H1 (cell line): ENCODE measurements around the gene ZNF587B. TPM values are rescaled to one million over a fixed set of nuclear protein-coding genes. Genes with fewer than 3 reads are reported as not detected.

Experiments used
- CTCF ChIA-PET: fragments of 300-600 bp; sonication (Branson Sonifier 250); formaldehyde crosslinking; loops from one replicate; lab custom pipeline; 2021; ENCODE audit not compliant: partially characterized antibody; lab: Charles Lee
- POLR2A ChIA-PET: fragments of 300-600 bp; sonication (Branson Sonifier 250); formaldehyde crosslinking; loops from one replicate; lab custom pipeline; 2021; ENCODE audit warnings: inconsistent platforms; ENCODE audit not compliant: partially characterized antibody; lab: Charles Lee
- DNase-seq, 2 experiments: peaks; one replicate each; pipeline versions ENCODE4 v3.0.0 to v3.0.0-alpha.2; 2010 to 2022; ENCODE audit warnings: low spot score in 2 of 2, low read depth in 1 of 2, mixed read lengths in 1 of 2
- FAIRE-seq: peaks from 2 replicates; lab custom pipeline; 2011; peaks lifted over from hg19 to GRCh38; lab: Jason Lieb, UNC
- H2AFZ ChIP-seq: 2 replicates; pipeline ENCODE4 v1.8.1; 2012; ENCODE audit warnings: low read length, inconsistent platforms
- H2AK5ac ChIP-seq: 2 replicates; pipeline ENCODE4 v1.6.1; 2013; ENCODE audit warnings: low read depth, low read length
- H2BK120ac ChIP-seq: replicated peaks from 2 replicates; pipeline ENCODE3; 2013; ENCODE audit warnings: low read depth, low read length, inconsistent platforms
- H2BK12ac ChIP-seq: 2 replicates; pipeline ENCODE4 v1.6.1; 2013; ENCODE audit warnings: low read depth, low read length
- H2BK15ac ChIP-seq: 2 replicates; pipeline ENCODE4 v1.6.1; 2013; ENCODE audit warnings: low read length
- H2BK20ac ChIP-seq: 2 replicates; pipeline ENCODE4 v1.6.1; 2013; ENCODE audit warnings: low read length
- H2BK5ac ChIP-seq: 2 replicates; pipeline ENCODE4 v1.6.1; 2013; ENCODE audit warnings: low read depth, low read length
- H3K14ac ChIP-seq: 2 replicates; pipeline ENCODE4 v1.6.1; 2013; ENCODE audit warnings: inconsistent platforms; ENCODE audit not compliant: insufficient read length
- H3K18ac ChIP-seq: 2 replicates; pipeline ENCODE4 v1.6.1; 2013; ENCODE audit warnings: low read length; ENCODE audit errors: extremely low read depth
- H3K23ac ChIP-seq: 2 replicates; pipeline ENCODE4 v1.6.1; 2013; ENCODE audit warnings: inconsistent platforms; ENCODE audit not compliant: insufficient read length
- H3K23me2 ChIP-seq: 2 replicates; pipeline ENCODE4 v1.6.1; 2013; ENCODE audit warnings: low read depth, low read length
- H3K27ac ChIP-seq: 2 replicates; pipeline ENCODE4 v1.6.1; 2011; ENCODE audit warnings: low read depth, low read length, inconsistent platforms
- H3K27me3 ChIP-seq, 4 experiments: replicated peaks in 1 of 4; 1 replicate in 1 of 4; 2 replicates in 3 of 4; pipeline versions ENCODE4 v1.6.1 to v1.8.1; 2011 to 2013; ENCODE audit warnings: low read length in 3 of 4, mild to moderate bottlenecking in 3 of 4, inconsistent platforms in 2 of 4, mixed read lengths in 2 of 4, moderate library complexity in 1 of 4; ENCODE audit not compliant: control insufficient read depth in 3 of 4, insufficient read depth in 3 of 4; ENCODE audit errors: extremely low read depth in 1 of 4
- H3K36me3 ChIP-seq, 4 experiments: 2 replicates each; pipeline versions ENCODE4 v1.6.1 to v1.8.1; 2011 to 2013; ENCODE audit warnings: mild to moderate bottlenecking in 4 of 4, low read length in 3 of 4, moderate library complexity in 2 of 4, control low read depth in 1 of 4, inconsistent platforms in 1 of 4; ENCODE audit not compliant: insufficient read depth in 4 of 4, control insufficient read depth in 2 of 4
- H3K4ac ChIP-seq: replicated peaks from 2 replicates; pipeline ENCODE3; 2013; ENCODE audit warnings: low read length, low read depth, mixed read lengths, inconsistent platforms; ENCODE audit not compliant: insufficient read length
- H3K4me1 ChIP-seq, 4 experiments: replicated peaks in 1 of 4; 1 replicate in 1 of 4; 2 replicates in 3 of 4; pipeline versions ENCODE4 v1.6.1 to v1.8.1; 2011 to 2013; ENCODE audit warnings: low read length in 3 of 4, inconsistent platforms in 2 of 4, mixed read lengths in 1 of 4; ENCODE audit not compliant: insufficient read depth in 4 of 4, control insufficient read depth in 3 of 4
- H3K4me2 ChIP-seq, 2 experiments: 2 replicates each; pipeline versions ENCODE4 v1.6.1 to v1.8.1; 2011 to 2013; ENCODE audit warnings: low read depth in 2 of 2, low read length in 2 of 2, control low read depth in 1 of 2, inconsistent platforms in 1 of 2, mild to moderate bottlenecking in 1 of 2; ENCODE audit not compliant: insufficient read depth in 1 of 2
- H3K4me3 ChIP-seq, 4 experiments: fragments of 200-600, 300-600 bp in 1 of 4; sonication (generic), shearing (Covaris generic), sonication (Bioruptor Twin) in 1 of 4; 2 replicates each; pipeline versions ENCODE4 v1.5.1 to v1.8.1; 2011 to 2016; ENCODE audit warnings: low read length in 4 of 4, low read depth in 3 of 4, control low read depth in 2 of 4, inconsistent platforms in 2 of 4, mild to moderate bottlenecking in 2 of 4, mixed read lengths in 1 of 4, moderate library complexity in 1 of 4; ENCODE audit not compliant: insufficient read depth in 2 of 4; ENCODE audit errors: extremely low read depth in 1 of 4
- H3K56ac ChIP-seq: replicated peaks from 2 replicates; pipeline ENCODE3; 2013; ENCODE audit warnings: low read depth, mild to moderate bottlenecking, mixed read lengths, low read length, inconsistent platforms; ENCODE audit not compliant: insufficient read length
- H3K79me1 ChIP-seq: 2 replicates; pipeline ENCODE4 v1.6.1; 2013; ENCODE audit warnings: low read depth, low read length, control low read depth
- H3K79me2 ChIP-seq, 2 experiments: 2 replicates each; pipeline versions ENCODE4 v1.6.1 to v1.8.1; 2012 to 2013; ENCODE audit warnings: low read length in 2 of 2, mild to moderate bottlenecking in 2 of 2, inconsistent platforms in 1 of 2; ENCODE audit not compliant: insufficient read depth in 2 of 2, control insufficient read depth in 1 of 2
- H3K9ac ChIP-seq, 4 experiments: replicated peaks in 1 of 4; 1 replicate in 1 of 4; 2 replicates in 3 of 4; pipeline versions ENCODE4 v1.6.1 to v1.8.1; 2011 to 2013; ENCODE audit warnings: low read depth in 3 of 4, low read length in 3 of 4, control low read depth in 2 of 4, mild to moderate bottlenecking in 2 of 4, moderate library complexity in 2 of 4, inconsistent platforms in 1 of 4; ENCODE audit errors: extremely low read depth in 1 of 4
- H3K9me3 ChIP-seq, 2 experiments: 2 replicates each; pipeline versions ENCODE4 v1.6.1 to v1.8.1; 2012 to 2013; ENCODE audit warnings: mild to moderate bottlenecking in 2 of 2, moderate library complexity in 2 of 2, control low read depth in 1 of 2, inconsistent platforms in 1 of 2, low read depth in 1 of 2, low read length in 1 of 2, mixed read lengths in 1 of 2; ENCODE audit not compliant: insufficient read depth in 2 of 2
- H4K20me1 ChIP-seq, 2 experiments: replicated peaks in 1 of 2; 2 replicates each; pipeline versions ENCODE3 to v1.8.1; 2011 to 2013; ENCODE audit warnings: inconsistent platforms in 2 of 2, low read length in 2 of 2, mild to moderate bottlenecking in 1 of 2; ENCODE audit not compliant: insufficient read depth in 2 of 2, control insufficient read depth in 1 of 2
- H4K5ac ChIP-seq: 2 replicates; pipeline ENCODE4 v1.6.1; 2013; ENCODE audit warnings: low read length, low read depth, mixed read lengths, inconsistent platforms; ENCODE audit not compliant: insufficient read length
- H4K8ac ChIP-seq: 2 replicates; pipeline ENCODE4 v1.8.0; 2013; ENCODE audit warnings: mild to moderate bottlenecking, moderate library complexity, low read length, inconsistent platforms; ENCODE audit not compliant: insufficient read depth; ENCODE audit errors: extremely low read depth
- H4K91ac ChIP-seq: replicated peaks from 2 replicates; pipeline ENCODE3; 2013; ENCODE audit warnings: low read length, mixed read lengths, inconsistent platforms; ENCODE audit not compliant: insufficient read length
- CBX5 ChIP-seq: fragments of 300-800, 300-1000 bp; sonication (generic); IDR thresholded peaks from 2 replicates; pipeline ENCODE4 v1.7.1; 2016; ENCODE audit warnings: antibody characterized with exemption, low read length, low read depth
- CHD2 ChIP-seq: IDR thresholded peaks from 2 replicates; pipeline ENCODE4 v1.6.1; 2012; ENCODE audit warnings: low read length, improper control_type of control experiment
- KDM5A ChIP-seq: fragments of 200-600 bp; IDR thresholded peaks from 2 replicates; pipeline ENCODE4 v1.7.1; 2012; ENCODE audit warnings: mild to moderate bottlenecking, low read length, inconsistent platforms, mixed read lengths
- MAX ChIP-seq: IDR thresholded peaks from 2 replicates; pipeline ENCODE4 v1.6.1; 2012; ENCODE audit warnings: inconsistent platforms
- RFX5 ChIP-seq: IDR thresholded peaks from 2 replicates; pipeline ENCODE4 v1.6.1; 2011; ENCODE audit warnings: low read depth, low read length, improper control_type of control experiment, borderline replicate concordance
- SP1 ChIP-seq: IDR thresholded peaks from 2 replicates; pipeline ENCODE4 v1.6.1; 2011; ENCODE audit warnings: low read depth, low read length
- SP4 ChIP-seq: IDR thresholded peaks from 2 replicates; pipeline ENCODE4 v1.6.1; 2012; ENCODE audit warnings: low read length, inconsistent platforms
- SUZ12 ChIP-seq: fragments of 200-600 bp; sonication (generic); IDR thresholded peaks from 2 replicates; pipeline ENCODE4 v1.6.1; 2012; ENCODE audit warnings: mild to moderate bottlenecking, inconsistent platforms, low read length, moderate library complexity, mixed read lengths
- TCF12 ChIP-seq: IDR thresholded peaks from 2 replicates; pipeline ENCODE4 v1.6.1; 2011; ENCODE audit warnings: low read depth, mild to moderate bottlenecking, low read length
- ZNF274 ChIP-seq: IDR thresholded peaks from 2 replicates; pipeline ENCODE4 v1.7.0; 2012; ENCODE audit warnings: low read length, borderline replicate concordance; ENCODE audit errors: extremely low read depth
- WGBS, 2 experiments: shearing (Covaris generic) in 1 of 2; methylation state at CpG; one replicate each; pipeline versions ENCODE4 v1.1.6 to v1.1.7; 2013 to 2015; ENCODE audit warnings: low lambda C conversion rate in 2 of 2, mixed read lengths in 2 of 2, inconsistent platforms in 1 of 2, low coverage in 1 of 2, missing lambda C conversion rate in 1 of 2; ENCODE audit not compliant: insufficient replicate concordance in 2 of 2, insufficient coverage in 1 of 2, insufficient read length in 1 of 2; ENCODE audit errors: extremely low coverage in 1 of 2, missing lambda C conversion rate in 1 of 2; 5-methylcytosine and 5-hydroxymethylcytosine counted together
- polyA plus RNA-seq, 7 experiments: library from polyadenylated mRNA; depleted of rRNA in 3 of 7; stranded (reverse) in 5 of 7; unstranded in 2 of 7; fragments of >200 nt in 5 of 7; fragments of 200-250 nt in 2 of 7; gene quantifications; 1 replicate in 5 of 7; 2 replicates in 1 of 7; 4 replicates in 1 of 7; pipeline versions ENCODE4 v1.2.1 to v1.2.3, GENCODE V29; 2011 to 2013; ENCODE audit warnings: missing spikeins in 2 of 7, mixed read lengths in 2 of 7
- total RNA-seq: library from RNA; stranded (reverse); fragmentation: NEBNext Ultra II Directional; extraction: Animal tissue kit (Norgen Biotek cat#: 25700); gene quantifications from 2 replicates; pipeline ENCODE4 v1.2.1, GENCODE V29; 2021
- TF ChIP-seq, protein P1 (sequence below), 3 experiments: IDR thresholded peaks; 1 replicate in 2 of 3; 2 replicates in 1 of 3; pipeline versions ENCODE4 v1.5.1 to v1.6.1; 2011; ENCODE audit warnings: low read length in 3 of 3, mild to moderate bottlenecking in 3 of 3, inconsistent platforms in 2 of 3, low read depth in 1 of 3, moderate library complexity in 1 of 3; ENCODE audit not compliant: insufficient read depth in 1 of 3; ENCODE audit errors: control extremely low read depth in 1 of 3

ZNF587B gene
- total and polyA plus RNA-seq, 2 of the 8 experiments (the other 6 are each of a cell fraction or from before 2014, with no cell fraction given), result 13.8 to 60.1 TPM

DNA sequence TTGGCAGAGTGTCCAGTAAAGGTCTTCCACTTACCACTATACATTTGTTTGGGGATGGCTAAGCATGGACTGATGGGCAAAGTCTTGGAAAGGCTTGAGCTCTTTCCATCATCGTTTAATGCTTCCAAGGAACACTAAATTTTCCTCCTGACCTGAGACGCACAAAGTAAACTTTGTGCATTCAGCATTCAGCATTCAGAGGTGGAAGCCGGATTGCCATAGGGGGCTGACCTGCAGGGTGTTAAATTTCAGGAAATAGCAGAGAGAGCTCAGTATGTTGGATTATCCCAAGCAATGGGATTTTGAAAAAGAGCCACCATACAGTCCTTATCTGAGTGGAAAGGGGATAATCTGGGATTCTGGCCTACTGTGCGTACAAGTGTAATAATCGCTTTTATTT, 29.4 kb upstream of the ZNF587B start:
- Histone ChIP-seq H2BK5ac (peak overlapping the region; percentile 1; the same call in 1 of the 2 replicates), H4K5ac (no peak overlapping the region), H2BK12ac (peak overlapping the region; percentile 60; the same call in 1 of the 2 replicates), H3K18ac (no peak overlapping the region), H2AFZ (no peak overlapping the region), H4K20me1 (no peaks in the 10 kb centered on the region), H3K9me3 (no peaks in the 10 kb centered on the region), H2BK20ac (0 out of 2 replicates have a peak overlapping the region, but pooled peaks have one; percentile 40), H3K4me1 (peaks cover 6 to 21% (median 15%) of the 10 kb centered on the region in 4 experiments), H3K9ac (no peak overlapping the region), H3K4me2 (peak overlapping the region; percentile 35 to 38; a peak in 3 of 4 replicates), H3K36me3 (peaks cover 0 to 5% (median under 1%) of the 10 kb centered on the region in 4 experiments; a peak in 3 of 8 replicates), H3K14ac (no peak overlapping the region), H3K23me2 (peaks cover 10% of the 10 kb centered on the region; the same call in 1 of the 2 replicates), H3K56ac (no peak overlapping the region), H2BK15ac (no peak overlapping the region), H2AK5ac (no peak overlapping the region), H2BK120ac (no peak overlapping the region), H3K27ac (no peak overlapping the region), H3K4me3 (peak overlapping the region in 1 of 4 experiments; percentile 20; a peak in 1 of 8 replicates), H4K91ac (no peak overlapping the region), H3K23ac (no peak overlapping the region), H3K79me2 (no peaks in the 10 kb centered on the region), H3K79me1 (no peaks in the 10 kb centered on the region), H4K8ac (no peak overlapping the region), H3K4ac (peak overlapping the region; percentile 8), H3K27me3 (no peaks in the 10 kb centered on the region)
- ChIA-PET POLR2A (interaction anchor here (0.6 to 3.4 kb wide), 7 partner anchors 14 to 49 kb away, joined by 3 to 10 read pairs (median 6); partner anchors contain the start of genes ZNF552, ZNF586 and ZNF587), CTCF (interaction anchor here (1.7 to 2.7 kb wide), 2 partner anchors 15 to 19 kb away, joined by 4 to 7 read pairs; no protein-coding TSS in a partner anchor)
- 81% methylated on average over 5 of the region's 5 CpGs; no CpG with 5 or more reads in 1 of the 2 experiments for WGBS, 2 experiments
- FAIRE-seq (no peak), DNase-seq (no peak)
- no peak for TF ChIP-seq SP4
- no peak for TF ChIP-seq KDM5A
- TF ChIP-seq, protein P1, sequence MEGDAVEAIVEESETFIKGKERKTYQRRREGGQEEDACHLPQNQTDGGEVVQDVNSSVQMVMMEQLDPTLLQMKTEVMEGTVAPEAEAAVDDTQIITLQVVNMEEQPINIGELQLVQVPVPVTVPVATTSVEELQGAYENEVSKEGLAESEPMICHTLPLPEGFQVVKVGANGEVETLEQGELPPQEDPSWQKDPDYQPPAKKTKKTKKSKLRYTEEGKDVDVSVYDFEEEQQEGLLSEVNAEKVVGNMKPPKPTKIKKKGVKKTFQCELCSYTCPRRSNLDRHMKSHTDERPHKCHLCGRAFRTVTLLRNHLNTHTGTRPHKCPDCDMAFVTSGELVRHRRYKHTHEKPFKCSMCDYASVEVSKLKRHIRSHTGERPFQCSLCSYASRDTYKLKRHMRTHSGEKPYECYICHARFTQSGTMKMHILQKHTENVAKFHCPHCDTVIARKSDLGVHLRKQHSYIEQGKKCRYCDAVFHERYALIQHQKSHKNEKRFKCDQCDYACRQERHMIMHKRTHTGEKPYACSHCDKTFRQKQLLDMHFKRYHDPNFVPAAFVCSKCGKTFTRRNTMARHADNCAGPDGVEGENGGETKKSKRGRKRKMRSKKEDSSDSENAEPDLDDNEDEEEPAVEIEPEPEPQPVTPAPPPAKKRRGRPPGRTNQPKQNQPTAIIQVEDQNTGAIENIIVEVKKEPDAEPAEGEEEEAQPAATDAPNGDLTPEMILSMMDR (IDR thresholded peaks at IDR 0.05; ENCODE audit: control extremely low read depth in 1 of 3, insufficient read depth in 1 of 3, low read depth in 1 of 3, low read length in 3 of 3), result no peak
- TF ChIP-seq SP1, result no peak
- TF ChIP-seq RFX5, result no peak
- no peak for TF ChIP-seq SUZ12
- no peak for TF ChIP-seq CBX5
- TF ChIP-seq CHD2, result no peak
- TF ChIP-seq TCF12, result no peak
- TF ChIP-seq MAX, result no peak
- TF ChIP-seq ZNF274, result no peak
